GM18951 (cell line): ENCODE measurements around the gene GREM1.

ENCODE experiments used
- POLR2A ChIP-seq: IDR thresholded peaks from 4 replicates; pipeline ENCODE4 v1.6.1; 2011; ENCODE audit warnings: mild to moderate bottlenecking; ENCODE audit not compliant: insufficient read length, insufficient read depth; ENCODE audit errors: extremely low read depth
- in situ Hi-C: fragments of 300-500 bp; cut with MboI; formaldehyde crosslinking; loops from one replicate; pipeline ENCODE4 v1.12.0; 2022; ENCODE audit warnings: low sequenced_read_pairs, mixed read lengths, inconsistent platforms; ENCODE audit not compliant: unreplicated experiment

The GREM1 gene

GRCh38 chr15:32707436-32707835 lies 10.4 kb upstream of the GREM1 start:
- in situ Hi-C loops, result no loop called here
- TF ChIP-seq POLR2A, result no peak

- TF ChIP-seq POLR2A, result no peak
- in situ Hi-C loops, result no loop called here
Observed at GRCh38 chr15:32709295-32710033, 8.3 kb upstream of the GREM1 start.

- in situ Hi-C loops, result no loop called here
- no peak for TF ChIP-seq POLR2A
Observed at GRCh38 chr15:32715276-32715675, 2.5 kb upstream of the GREM1 start.

GRCh38 chr15:32716216-32716914 lies 1.4 kb upstream of the GREM1 start:
- in situ Hi-C loops, result no loop called here
- TF ChIP-seq POLR2A, result no peak

GRCh38 chr15:32716915-32717425 lies 834 bp upstream of the GREM1 start:
- in situ Hi-C loops, result no loop called here
- no peak for TF ChIP-seq POLR2A

- in situ Hi-C loops, result no loop called here
Observed at GRCh38 chr15:32718227-32718820, 520 bp downstream of the GREM1 start.

GRCh38 chr15:32718821-32719716 lies 1.3 kb downstream of the GREM1 start:
- TF ChIP-seq POLR2A, result no peak

More at GRCh38 chr15:32718227-32718820, 520 bp downstream of the GREM1 start:
- TF ChIP-seq POLR2A, result no peak

GRCh38 chr15:32721596-32721995 lies 3.8 kb downstream of the GREM1 start:
- in situ Hi-C loops, result no loop called here
- no peak for TF ChIP-seq POLR2A

More at GRCh38 chr15:32718821-32719716, 1.3 kb downstream of the GREM1 start:
- in situ Hi-C loops, result no loop called here

GRCh38 chr15:32722136-32722535 lies 4.3 kb downstream of the GREM1 start:
- in situ Hi-C loops, result no loop called here
- TF ChIP-seq POLR2A, result no peak

- no peak for TF ChIP-seq POLR2A
- in situ Hi-C loops, result no loop called here
Observed at GRCh38 chr15:32723171-32723948, 5.6 kb downstream of the GREM1 start.

- in situ Hi-C loops, result no loop called here
- TF ChIP-seq POLR2A, result no peak
Observed at GRCh38 chr15:32729700-32730395, 12.0 kb downstream of the GREM1 start.
